ENCODE data around the gene WFDC1. TPM values are rescaled to one million over a fixed set of nuclear protein-coding genes. Genes with fewer than 3 reads are reported as not detected.
"Not testable (repeated sequence)": the region's sequence is repeated elsewhere in the genome, so short reads cannot be mapped to it uniquely, and the experiment has no call there.

WFDC1 gene
- total RNA-seq, 2 donors from 2014 or later = 0.90 TPM; not detected in 1

- H3K4me1 Mint-ChIP-seq = no peaks in the 10 kb centered on the region
- no peak for ATAC-seq (replicated peaks)
- no peaks in the 10 kb centered on the region for H3K36me3 Mint-ChIP-seq (ENCODE audit: low read depth)
- no peak overlapping the region for H3K27ac Mint-ChIP-seq
- no peaks in the 10 kb centered on the region for H3K9me3 Mint-ChIP-seq
- peaks cover 3% of the 10 kb centered on the region for H3K27me3 Mint-ChIP-seq
- no peak overlapping the region for H3K4me3 Mint-ChIP-seq
Observed at GRCh38 chr16:84321932-84322331, 27.3 kb downstream of the WFDC1 start.

GRCh38 chr16:84322749-84323148, 28.1 kb downstream of the WFDC1 start:
- H3K4me1 Mint-ChIP-seq = no peaks in the 10 kb centered on the region
- H3K9me3 Mint-ChIP-seq = no peaks in the 10 kb centered on the region

GRCh38 chr16:84323606-84324005, 28.9 kb downstream of the WFDC1 start:
- no peak overlapping the region for H3K27ac Mint-ChIP-seq
- H3K36me3 Mint-ChIP-seq (ENCODE audit: low read depth) = no peaks in the 10 kb centered on the region
- no peak for ATAC-seq (replicated peaks)
- H3K4me3 Mint-ChIP-seq = no peak overlapping the region
- H3K4me1 Mint-ChIP-seq = no peaks in the 10 kb centered on the region
- no peaks in the 10 kb centered on the region for H3K9me3 Mint-ChIP-seq
- H3K27me3 Mint-ChIP-seq = peaks cover 3% of the 10 kb centered on the region

More at GRCh38 chr16:84322749-84323148, 28.1 kb downstream of the WFDC1 start:
- no peak for ATAC-seq (replicated peaks)
- no peak overlapping the region for H3K27ac Mint-ChIP-seq
- no peaks in the 10 kb centered on the region for H3K36me3 Mint-ChIP-seq (ENCODE audit: low read depth)
- H3K4me3 Mint-ChIP-seq = no peak overlapping the region
- H3K27me3 Mint-ChIP-seq = peaks cover 3% of the 10 kb centered on the region

GRCh38 chr16:84324434-84325262, 30.0 kb downstream of the WFDC1 start:
- Mint-ChIP-seq H3K9me3 (no peaks in the 10 kb centered on the region), H3K4me1 (no peaks in the 10 kb centered on the region), H3K4me3 (no peak overlapping the region), H3K27ac (no peak overlapping the region), H3K27me3 (peaks cover 3% of the 10 kb centered on the region), H3K36me3 (ENCODE audit: low read depth) (no peaks in the 10 kb centered on the region)
- ATAC-seq (replicated peaks) = peak; percentile 64

- no peak overlapping the region for H3K27ac Mint-ChIP-seq
- no peaks in the 10 kb centered on the region for H3K9me3 Mint-ChIP-seq
- H3K4me3 Mint-ChIP-seq = no peak overlapping the region
- H3K36me3 Mint-ChIP-seq (ENCODE audit: low read depth) = no peaks in the 10 kb centered on the region
- ATAC-seq (replicated peaks) = no peak
- H3K27me3 Mint-ChIP-seq = peaks cover 3% of the 10 kb centered on the region
- H3K4me1 Mint-ChIP-seq = no peaks in the 10 kb centered on the region
Observed at GRCh38 chr16:84326545-84326944, 31.9 kb downstream of the WFDC1 start.

- Mint-ChIP-seq H3K4me3 (no peak overlapping the region), H3K9me3 (no peaks in the 10 kb centered on the region), H3K27ac (no peak overlapping the region), H3K27me3 (no peaks in the 10 kb centered on the region), H3K36me3 (ENCODE audit: low read depth) (no peaks in the 10 kb centered on the region), H3K4me1 (no peaks in the 10 kb centered on the region)
- no peak for ATAC-seq (replicated peaks)
Observed at GRCh38 chr16:84327926-84328505, 33.3 kb downstream of the WFDC1 start.

- no peaks in the 10 kb centered on the region for H3K36me3 Mint-ChIP-seq (ENCODE audit: low read depth)
- no peaks in the 10 kb centered on the region for H3K27me3 Mint-ChIP-seq
- no peak overlapping the region for H3K4me3 Mint-ChIP-seq
- no peaks in the 10 kb centered on the region for H3K9me3 Mint-ChIP-seq
- no peak overlapping the region for H3K27ac Mint-ChIP-seq
- no peak for ATAC-seq (replicated peaks)
- no peaks in the 10 kb centered on the region for H3K4me1 Mint-ChIP-seq
Observed at GRCh38 chr16:84329016-84329415, 34.3 kb downstream of the WFDC1 start.

- H3K4me3 Mint-ChIP-seq = no peak overlapping the region
- no peaks in the 10 kb centered on the region for H3K36me3 Mint-ChIP-seq (ENCODE audit: low read depth)
- no peak for ATAC-seq (replicated peaks)
- no peaks in the 10 kb centered on the region for H3K9me3 Mint-ChIP-seq
- no peaks in the 10 kb centered on the region for H3K4me1 Mint-ChIP-seq
- H3K27ac Mint-ChIP-seq = no peak overlapping the region
- no peaks in the 10 kb centered on the region for H3K27me3 Mint-ChIP-seq
Observed at GRCh38 chr16:84329843-84330684, 35.4 kb downstream of the WFDC1 start.

- no peaks in the 10 kb centered on the region for H3K4me1 Mint-ChIP-seq
- no peak overlapping the region for H3K27ac Mint-ChIP-seq
- peaks cover 5% of the 10 kb centered on the region for H3K27me3 Mint-ChIP-seq
- H3K9me3 Mint-ChIP-seq = peaks cover 5% of the 10 kb centered on the region
- ATAC-seq (replicated peaks) = no peak
- H3K4me3 Mint-ChIP-seq = no peak overlapping the region
- no peaks in the 10 kb centered on the region for H3K36me3 Mint-ChIP-seq (ENCODE audit: low read depth)
Observed at GRCh38 chr16:84330685-84331050, 36.0 kb downstream of the WFDC1 start.

- no peak for ATAC-seq (replicated peaks)
- Mint-ChIP-seq H3K27me3 (peaks cover 6% of the 10 kb centered on the region), H3K4me3 (no peak overlapping the region), H3K36me3 (ENCODE audit: low read depth) (no peaks in the 10 kb centered on the region), H3K4me1 (no peaks in the 10 kb centered on the region), H3K27ac (no peak overlapping the region), H3K9me3 (peaks cover 6% of the 10 kb centered on the region)
Observed at GRCh38 chr16:84331998-84332780, 37.5 kb downstream of the WFDC1 start.

- Mint-ChIP-seq H3K9me3 (peaks cover 10% of the 10 kb centered on the region), H3K27ac (no peak overlapping the region), H3K4me1 (no peaks in the 10 kb centered on the region), H3K4me3 (no peak overlapping the region), H3K36me3 (ENCODE audit: low read depth) (no peaks in the 10 kb centered on the region), H3K27me3 (peaks cover 6% of the 10 kb centered on the region)
- no peak for ATAC-seq (replicated peaks)
Observed at GRCh38 chr16:84332975-84333684, 38.5 kb downstream of the WFDC1 start.

GRCh38 chr16:84334058-84334457, 39.4 kb downstream of the WFDC1 start:
- H3K4me1 Mint-ChIP-seq = no peaks in the 10 kb centered on the region
- H3K4me3 Mint-ChIP-seq = no peak overlapping the region
- peaks cover 10% of the 10 kb centered on the region for H3K9me3 Mint-ChIP-seq
- H3K27ac Mint-ChIP-seq = no peak overlapping the region
- peaks cover 6% of the 10 kb centered on the region for H3K27me3 Mint-ChIP-seq
- no peak for ATAC-seq (replicated peaks)
- H3K36me3 Mint-ChIP-seq (ENCODE audit: low read depth) = no peaks in the 10 kb centered on the region

- no peaks in the 10 kb centered on the region for H3K36me3 Mint-ChIP-seq (ENCODE audit: low read depth)
- H3K4me1 Mint-ChIP-seq = no peaks in the 10 kb centered on the region
- peaks cover 6% of the 10 kb centered on the region for H3K27me3 Mint-ChIP-seq
- no peak overlapping the region for H3K4me3 Mint-ChIP-seq
- ATAC-seq (replicated peaks) = no peak
- peaks cover 10% of the 10 kb centered on the region for H3K9me3 Mint-ChIP-seq
- no peak overlapping the region for H3K27ac Mint-ChIP-seq
Observed at GRCh38 chr16:84334482-84334881, 39.8 kb downstream of the WFDC1 start.

GRCh38 chr16:84337236-84337635, 42.6 kb downstream of the WFDC1 start:
- not testable (repeated sequence) for ATAC-seq (replicated peaks); H3K4me3 Mint-ChIP-seq; H3K27ac Mint-ChIP-seq; H3K36me3 Mint-ChIP-seq (ENCODE audit: low read depth); H3K4me1 Mint-ChIP-seq; H3K27me3 Mint-ChIP-seq
- peaks cover 10% of the 10 kb centered on the region for H3K9me3 Mint-ChIP-seq
